T-helper 17 cell (primary cell): ENCODE measurements around the gene CSNK1G2. TPM values are rescaled to one million over a fixed set of nuclear protein-coding genes. Genes with fewer than 3 reads are reported as not detected.

Experiments used
- ATAC-seq: fragments of 150-1000 bp; cut with Tn5 transposase; 2 replicates; pipeline ENCODE4 v1.10.0; 2021; ENCODE audit warnings: mild to moderate bottlenecking, moderate library complexity
- DNase-seq, 3 donors: peaks; one replicate each; pipeline versions ENCODE4 v3.0.0 to v3.0.0-alpha.2; 2020 to 2021
- H3K9me3 ChIP-seq: one replicate; pipeline ENCODE4 v1.7.0; 2013; ENCODE audit warnings: low read length, mild to moderate bottlenecking; ENCODE audit not compliant: control insufficient read depth, poor library complexity, severe bottlenecking
- H3K27ac Mint-ChIP-seq: one replicate; pipeline ENCODE4 v1.8.0; 2022; ENCODE audit warnings: mild to moderate bottlenecking, moderate library complexity, mixed read lengths
- H3K27me3 Mint-ChIP-seq: one replicate; pipeline ENCODE4 v1.8.0; 2022; ENCODE audit warnings: mixed read lengths
- H3K36me3 Mint-ChIP-seq: one replicate; pipeline ENCODE4 v1.8.0; 2022; ENCODE audit warnings: low read depth, mixed read lengths
- H3K4me1 Mint-ChIP-seq: one replicate; pipeline ENCODE4 v1.8.0; 2022; ENCODE audit warnings: mild to moderate bottlenecking, mixed read lengths
- H3K4me3 Mint-ChIP-seq: one replicate; pipeline ENCODE4 v1.8.0; 2022; ENCODE audit warnings: mild to moderate bottlenecking, moderate library complexity, mixed read lengths
- total RNA-seq, 4 donors: library from RNA in 2 of 4; stranded (reverse) in 2 of 4; gene quantifications; one replicate each; pipeline ENCODE4 v1.2.3 and lab custom pipeline; 2022 to 2026

The CSNK1G2 gene
- total RNA-seq (100 to 1,000 TPM; 110 to 117 TPM), total RNA-seq (lab: John Stamatoyannopoulos, UW) (139 to 248 reads per million in 2 donors)

- Mint-ChIP-seq H3K4me1 (peaks cover 29% of the 10 kb centered on the region), H3K27me3 (no peaks in the 10 kb centered on the region), H3K27ac (peak within 1 kb of the TSS; percentile 98), H3K4me3 (peak within 1 kb of the TSS; percentile 97), H3K36me3 (peaks cover 7% of the 10 kb centered on the region)
- no peaks in the 10 kb centered on the region for H3K9me3 ChIP-seq
- DNase-seq (no peak), ATAC-seq (no peak)
These were observed at the start of gene CSNK1G2 for GRCh38 chr19:1941146-1942077. CSNK1G2 (plus strand) TSS chr19:1941172; CDS start chr19:1969773, 28,601 bp downstream.

- H3K9me3 ChIP-seq = no peaks in the 10 kb centered on the region
- H3K4me1 Mint-ChIP-seq = peaks cover 22% of the 10 kb centered on the region
- no peak overlapping the region for H3K27ac Mint-ChIP-seq
- no peaks in the 10 kb centered on the region for H3K27me3 Mint-ChIP-seq
- no peak for ATAC-seq
- peak overlapping the region; percentile 78 for H3K4me3 Mint-ChIP-seq
- no peaks in the 10 kb centered on the region for H3K36me3 Mint-ChIP-seq
- DNase-seq = no peak
These were observed 47.2 kb upstream of the CSNK1G2 start for GRCh38 chr19:1893791-1894190.

GRCh38 chr19:1896508-1896907 lies 44.5 kb upstream of the CSNK1G2 start:
- no peaks in the 10 kb centered on the region for H3K36me3 Mint-ChIP-seq
- peak overlapping the region; percentile 86 for H3K4me3 Mint-ChIP-seq
- H3K9me3 ChIP-seq = no peaks in the 10 kb centered on the region
- DNase-seq (no peak), ATAC-seq (no peak)
- H3K27ac Mint-ChIP-seq = peak overlapping the region; percentile 89
- no peaks in the 10 kb centered on the region for H3K27me3 Mint-ChIP-seq
- H3K4me1 Mint-ChIP-seq = peaks cover 19% of the 10 kb centered on the region

GRCh38 chr19:1901940-1902404 lies 39.0 kb upstream of the CSNK1G2 start:
- ATAC-seq = no peak
- no peaks in the 10 kb centered on the region for H3K27me3 Mint-ChIP-seq
- H3K27ac Mint-ChIP-seq = peak overlapping the region; percentile 37
- H3K9me3 ChIP-seq = no peaks in the 10 kb centered on the region
- H3K4me1 Mint-ChIP-seq = peaks cover 15% of the 10 kb centered on the region
- no peak for DNase-seq
- no peaks in the 10 kb centered on the region for H3K36me3 Mint-ChIP-seq
- H3K4me3 Mint-ChIP-seq = no peak overlapping the region

GRCh38 chr19:1902923-1903322 lies 38.0 kb upstream of the CSNK1G2 start:
- Mint-ChIP-seq H3K36me3 (no peaks in the 10 kb centered on the region), H3K27ac (no peak overlapping the region), H3K4me1 (peaks cover 9% of the 10 kb centered on the region), H3K27me3 (no peaks in the 10 kb centered on the region), H3K4me3 (no peak overlapping the region)
- no peak for DNase-seq
- no peaks in the 10 kb centered on the region for H3K9me3 ChIP-seq
- no peak for ATAC-seq

- H3K9me3 ChIP-seq = no peaks in the 10 kb centered on the region
- Mint-ChIP-seq H3K4me3 (peak overlapping the region; percentile 49), H3K27me3 (no peaks in the 10 kb centered on the region), H3K36me3 (no peaks in the 10 kb centered on the region), H3K4me1 (peaks cover 9% of the 10 kb centered on the region), H3K27ac (peak overlapping the region; percentile 83)
- DNase-seq (no peak), ATAC-seq (no peak)
These were observed 36.2 kb upstream of the CSNK1G2 start for GRCh38 chr19:1904860-1905109.

GRCh38 chr19:1905110-1905862 lies 35.7 kb upstream of the CSNK1G2 start, which contains the start of the genes ADAT3 and SCAMP4:
ADAT3 (plus strand) TSS chr19:1905399; CDS start chr19:1912048, 6,649 bp downstream.
SCAMP4 (plus strand) TSS chr19:1905399; CDS start chr19:1915020, 9,621 bp downstream.
- no peaks in the 10 kb centered on the region for H3K9me3 ChIP-seq
- peak; percentile 93 to 97 (median 96) for DNase-seq
- peak; percentile 99 for ATAC-seq
- H3K4me1 Mint-ChIP-seq = peaks cover 11% of the 10 kb centered on the region
- H3K27ac Mint-ChIP-seq = peak within 1 kb of the TSS; percentile 83
- H3K36me3 Mint-ChIP-seq = no peaks in the 10 kb centered on the region
- peak within 1 kb of the TSS; percentile 94 for H3K4me3 Mint-ChIP-seq
- no peaks in the 10 kb centered on the region for H3K27me3 Mint-ChIP-seq

GRCh38 chr19:1905863-1906375 lies 35.1 kb upstream of the CSNK1G2 start:
- H3K36me3 Mint-ChIP-seq = no peaks in the 10 kb centered on the region
- peaks cover 12% of the 10 kb centered on the region for H3K4me1 Mint-ChIP-seq
- DNase-seq (no peak), ATAC-seq (no peak)
- no peaks in the 10 kb centered on the region for H3K9me3 ChIP-seq
- peak overlapping the region; percentile 94 for H3K4me3 Mint-ChIP-seq
- peak overlapping the region; percentile 83 for H3K27ac Mint-ChIP-seq
- H3K27me3 Mint-ChIP-seq = no peaks in the 10 kb centered on the region

- H3K27ac Mint-ChIP-seq = no peak overlapping the region
- ATAC-seq = no peak
- H3K27me3 Mint-ChIP-seq = no peaks in the 10 kb centered on the region
- H3K4me3 Mint-ChIP-seq = no peak overlapping the region
- no peak for DNase-seq
- H3K4me1 Mint-ChIP-seq = peaks cover 12% of the 10 kb centered on the region
- no peaks in the 10 kb centered on the region for H3K9me3 ChIP-seq
- H3K36me3 Mint-ChIP-seq = no peaks in the 10 kb centered on the region
These were observed 33.9 kb upstream of the CSNK1G2 start for GRCh38 chr19:1906985-1907562.

GRCh38 chr19:1907563-1908363 lies 33.2 kb upstream of the CSNK1G2 start:
- peaks cover 12% of the 10 kb centered on the region for H3K4me1 Mint-ChIP-seq

GRCh38 chr19:1908364-1908678 lies 32.7 kb upstream of the CSNK1G2 start:
- Mint-ChIP-seq H3K27ac (no peak overlapping the region), H3K4me3 (no peak overlapping the region), H3K27me3 (no peaks in the 10 kb centered on the region), H3K36me3 (no peaks in the 10 kb centered on the region), H3K4me1 (peaks cover 12% of the 10 kb centered on the region)
- ATAC-seq (no peak), DNase-seq (no peak)
- no peaks in the 10 kb centered on the region for H3K9me3 ChIP-seq

More at GRCh38 chr19:1907563-1908363, 33.2 kb upstream of the CSNK1G2 start:
- H3K27ac Mint-ChIP-seq = no peak overlapping the region
- no peak for ATAC-seq
- no peak overlapping the region for H3K4me3 Mint-ChIP-seq
- no peaks in the 10 kb centered on the region for H3K27me3 Mint-ChIP-seq
- no peaks in the 10 kb centered on the region for H3K9me3 ChIP-seq
- DNase-seq = no peak
- no peaks in the 10 kb centered on the region for H3K36me3 Mint-ChIP-seq

- Mint-ChIP-seq H3K27ac (peak overlapping the region; percentile 14), H3K36me3 (no peaks in the 10 kb centered on the region), H3K4me1 (peaks cover 8% of the 10 kb centered on the region), H3K4me3 (no peak overlapping the region), H3K27me3 (no peaks in the 10 kb centered on the region)
- no peaks in the 10 kb centered on the region for H3K9me3 ChIP-seq
- ATAC-seq = no peak
- no peak for DNase-seq
These were observed 31.3 kb upstream of the CSNK1G2 start for GRCh38 chr19:1909761-1910080.
